Peyer's patch (tissue), 4 donors: Measurements from ENCODE around the gene CACNA1I. TPM values are rescaled to one million over a fixed set of nuclear protein-coding genes. Genes with fewer than 3 reads are reported as not detected.
A peak's percentile ranks its signal among the peaks of the same experiment; 100 is the strongest.

ENCODE experiments used
- DNase-seq, 3 donors: peaks; one replicate each; pipeline ENCODE4 v3.0.0-alpha.2; 2017 to 2019
- H3K27ac ChIP-seq, 4 donors: fragments of 200-600 bp; sonication (generic); one replicate each; pipeline ENCODE4 v1.5.1; 2016 to 2019
- H3K27me3 ChIP-seq, 2 donors: fragments of 200-600 bp; sonication (generic); one replicate each; pipeline ENCODE4 v1.5.1; 2019
- H3K36me3 ChIP-seq, 3 donors: fragments of 200-600 bp; sonication (generic); one replicate each; pipeline ENCODE4 v1.5.1; 2016 to 2019
- H3K4me1 ChIP-seq, 4 donors: fragments of 200-600 bp; sonication (generic); one replicate each; pipeline ENCODE4 v1.5.1; 2016 to 2019
- H3K4me3 ChIP-seq, 4 donors: fragments of 200-600 bp; sonication (generic); 1 replicate in 3 of 4; 2 replicates in 1 of 4; pipeline ENCODE4 v1.5.1; 2016 to 2019; ENCODE audit warnings: mild to moderate bottlenecking in 1 of 4
- H3K9me3 ChIP-seq, 4 donors: fragments of 200-600 bp; sonication (generic); one replicate each; pipeline ENCODE4 v1.5.1; 2016 to 2019; ENCODE audit warnings: mild to moderate bottlenecking in 1 of 4
- POLR2A ChIP-seq, 2 donors: fragments of 450-650 bp; IDR thresholded peaks; one replicate each; pipeline ENCODE4 v1.5.1; 2017; ENCODE audit warnings: antibody characterized with exemption in 2 of 2, mild to moderate bottlenecking in 2 of 2, moderate library complexity in 2 of 2
- total RNA-seq, 4 donors: library from RNA; depleted of rRNA; stranded (reverse); fragments of >200 nt; gene quantifications; one replicate each; pipeline ENCODE4 v1.1.0, GENCODE V29; 2016
- TF ChIP-seq, protein P1 (sequence below), 6 experiments: fragments of 450-650 bp in 4 of 6; fragments of 200-600 bp in 2 of 6; sonication (generic) in 1 of 6; IDR thresholded peaks; one replicate each; pipeline ENCODE4 v1.5.1; 2017 to 2019; ENCODE audit warnings: antibody characterized with exemption in 6 of 6, mild to moderate bottlenecking in 3 of 6, moderate library complexity in 1 of 6

Gene CACNA1I
- total RNA-seq, 4 donors from 2014 or later = 0.95 to 6.6 (median 1.6) TPM

DNA sequence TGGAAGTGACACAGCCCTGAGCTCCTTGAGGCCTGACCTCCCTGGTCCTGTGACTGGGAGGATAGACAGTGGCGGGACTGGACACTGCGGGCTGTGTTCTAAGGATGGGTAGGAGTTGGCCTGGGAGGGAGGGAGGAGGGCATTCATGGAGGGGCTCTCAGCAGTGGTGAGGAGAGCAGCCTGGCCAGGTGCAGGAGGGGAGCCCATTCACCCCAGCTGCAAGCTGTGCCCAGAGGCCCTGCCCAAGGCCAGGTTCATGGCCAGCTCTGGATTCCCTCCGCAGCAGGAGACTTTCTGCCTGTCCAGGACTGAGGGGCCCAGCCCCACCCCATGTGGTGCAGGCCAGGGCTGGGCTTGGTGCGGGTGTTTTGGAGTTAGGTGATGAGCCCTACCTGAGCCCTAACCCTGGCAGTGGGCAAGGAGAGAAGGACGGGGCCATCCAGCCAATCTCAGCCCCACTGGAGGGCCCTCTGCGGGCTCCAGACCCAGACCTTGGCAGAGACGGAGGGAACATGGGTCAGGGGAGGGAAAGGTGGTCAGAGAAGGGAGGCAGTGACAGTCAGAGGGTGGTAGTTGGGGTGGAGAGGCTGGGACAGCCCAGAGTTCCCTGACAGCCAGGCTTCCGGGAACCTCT is 26.8 kb downstream of the CACNA1I start:
- Histone ChIP-seq H3K9me3 (no peaks in the 10 kb centered on the region), H3K27me3 (no peaks in the 10 kb centered on the region), H3K36me3 (no peaks in the 10 kb centered on the region), H3K4me3 (no peak overlapping the region), H3K27ac (no peak overlapping the region), H3K4me1 (peaks cover 0 to 11% (median 2%) of the 10 kb centered on the region in 4 donors)
- no peak for DNase-seq
- TF ChIP-seq POLR2A (IDR thresholded peaks at IDR 0.05) = no peak
- TF ChIP-seq, protein P1, sequence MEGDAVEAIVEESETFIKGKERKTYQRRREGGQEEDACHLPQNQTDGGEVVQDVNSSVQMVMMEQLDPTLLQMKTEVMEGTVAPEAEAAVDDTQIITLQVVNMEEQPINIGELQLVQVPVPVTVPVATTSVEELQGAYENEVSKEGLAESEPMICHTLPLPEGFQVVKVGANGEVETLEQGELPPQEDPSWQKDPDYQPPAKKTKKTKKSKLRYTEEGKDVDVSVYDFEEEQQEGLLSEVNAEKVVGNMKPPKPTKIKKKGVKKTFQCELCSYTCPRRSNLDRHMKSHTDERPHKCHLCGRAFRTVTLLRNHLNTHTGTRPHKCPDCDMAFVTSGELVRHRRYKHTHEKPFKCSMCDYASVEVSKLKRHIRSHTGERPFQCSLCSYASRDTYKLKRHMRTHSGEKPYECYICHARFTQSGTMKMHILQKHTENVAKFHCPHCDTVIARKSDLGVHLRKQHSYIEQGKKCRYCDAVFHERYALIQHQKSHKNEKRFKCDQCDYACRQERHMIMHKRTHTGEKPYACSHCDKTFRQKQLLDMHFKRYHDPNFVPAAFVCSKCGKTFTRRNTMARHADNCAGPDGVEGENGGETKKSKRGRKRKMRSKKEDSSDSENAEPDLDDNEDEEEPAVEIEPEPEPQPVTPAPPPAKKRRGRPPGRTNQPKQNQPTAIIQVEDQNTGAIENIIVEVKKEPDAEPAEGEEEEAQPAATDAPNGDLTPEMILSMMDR (IDR thresholded peaks at IDR 0.05) = no peak

DNA sequence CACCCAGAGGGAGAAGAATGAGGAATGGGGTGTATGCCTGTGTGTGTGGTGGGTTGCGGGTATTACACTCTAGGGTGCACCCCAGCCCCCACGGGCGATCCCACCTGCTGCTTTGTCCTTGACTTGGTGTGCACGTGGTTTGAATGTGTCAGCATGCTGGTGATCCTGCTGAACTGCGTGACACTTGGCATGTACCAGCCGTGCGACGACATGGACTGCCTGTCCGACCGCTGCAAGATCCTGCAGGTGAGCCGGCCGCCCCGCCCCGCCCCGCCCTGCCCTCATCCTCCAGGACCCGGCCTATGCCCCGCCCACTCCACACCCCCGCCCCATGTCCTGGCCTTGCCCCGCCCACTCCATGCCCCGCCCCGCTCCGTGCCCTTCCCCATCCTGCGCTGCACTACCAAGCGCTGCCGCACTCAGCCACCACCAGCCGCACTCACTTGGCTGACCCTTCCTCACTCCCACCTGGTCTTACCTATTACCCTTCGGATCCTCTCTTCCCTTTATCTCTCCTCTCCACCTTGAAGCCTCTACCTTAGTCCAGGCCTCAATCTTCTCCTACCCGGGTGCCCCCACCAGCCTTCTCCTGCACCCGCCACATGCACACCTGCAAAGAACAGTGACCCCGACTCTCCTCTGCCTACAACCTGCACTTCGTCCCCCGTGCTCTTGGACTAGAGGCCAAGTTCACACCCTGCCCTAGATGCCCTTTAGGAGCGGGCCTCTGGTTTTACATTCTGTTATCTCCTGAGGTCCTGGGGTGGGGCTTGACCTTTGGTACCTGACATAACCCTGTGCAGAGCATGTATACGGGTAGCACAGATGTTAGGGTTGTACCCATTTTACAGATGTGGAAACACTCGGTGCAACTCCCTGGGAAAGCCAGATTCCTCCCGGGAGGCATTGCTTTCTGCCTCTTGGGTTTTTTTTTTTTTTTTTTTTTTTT is 27.7 kb downstream of the CACNA1I start:
- no peak overlapping the region for H3K4me3 ChIP-seq
- H3K9me3 ChIP-seq = no peaks in the 10 kb centered on the region
- H3K27me3 ChIP-seq = no peaks in the 10 kb centered on the region
- peaks cover 0 to 11% (median 2%) of the 10 kb centered on the region in 4 donors for H3K4me1 ChIP-seq
- TF ChIP-seq, protein P1 (IDR thresholded peaks at IDR 0.05) = peak in 3 of 6 experiments; percentile 36 to 57 (median 52)
- TF ChIP-seq POLR2A (IDR thresholded peaks at IDR 0.05) = no peak
- no peaks in the 10 kb centered on the region for H3K36me3 ChIP-seq
- peak overlapping the region in 1 of 4 donors; percentile 35 for H3K27ac ChIP-seq
- peak; percentile 80 to 93 (median 91) for DNase-seq

DNA sequence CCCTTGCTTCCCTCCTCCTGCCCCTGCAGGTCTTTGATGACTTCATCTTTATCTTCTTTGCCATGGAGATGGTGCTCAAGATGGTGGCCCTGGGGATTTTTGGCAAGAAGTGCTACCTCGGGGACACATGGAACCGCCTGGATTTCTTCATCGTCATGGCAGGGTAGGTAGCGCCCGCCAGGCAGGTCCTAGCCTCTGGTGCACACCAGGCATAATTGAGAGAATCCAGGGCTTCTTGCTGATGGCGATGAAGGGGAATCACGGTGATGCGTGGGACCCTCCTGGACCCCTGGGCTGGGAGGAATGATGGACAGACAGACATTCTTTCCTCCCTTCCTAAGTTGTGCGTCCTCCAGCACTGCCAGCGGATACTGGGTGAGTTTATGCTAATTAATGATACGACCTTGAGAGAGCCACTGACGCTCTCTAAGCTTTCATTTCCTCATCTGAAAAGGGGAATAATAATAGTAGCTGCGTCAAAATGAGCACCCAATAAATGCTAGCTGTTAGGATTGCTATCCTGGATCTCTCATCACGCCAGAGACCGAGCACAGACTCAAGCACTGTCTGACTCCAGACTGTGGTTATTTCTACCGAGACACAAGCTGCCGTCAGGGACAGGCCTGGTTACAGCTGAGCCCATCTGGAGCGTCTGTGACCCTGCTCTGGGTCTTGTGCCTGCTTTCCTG is 30.1 kb downstream of the CACNA1I start:
- Histone ChIP-seq H3K27me3 (no peaks in the 10 kb centered on the region), H3K36me3 (no peaks in the 10 kb centered on the region), H3K4me1 (peaks cover 0 to 11% (median 2%) of the 10 kb centered on the region in 4 donors), H3K27ac (peak overlapping the region in 2 of 4 donors; percentile 26 to 35), H3K4me3 (no peak overlapping the region), H3K9me3 (no peaks in the 10 kb centered on the region)
- DNase-seq = no peak
- TF ChIP-seq POLR2A (IDR thresholded peaks at IDR 0.05) = no peak
- TF ChIP-seq, protein P1 (IDR thresholded peaks at IDR 0.05) = no peak

DNA sequence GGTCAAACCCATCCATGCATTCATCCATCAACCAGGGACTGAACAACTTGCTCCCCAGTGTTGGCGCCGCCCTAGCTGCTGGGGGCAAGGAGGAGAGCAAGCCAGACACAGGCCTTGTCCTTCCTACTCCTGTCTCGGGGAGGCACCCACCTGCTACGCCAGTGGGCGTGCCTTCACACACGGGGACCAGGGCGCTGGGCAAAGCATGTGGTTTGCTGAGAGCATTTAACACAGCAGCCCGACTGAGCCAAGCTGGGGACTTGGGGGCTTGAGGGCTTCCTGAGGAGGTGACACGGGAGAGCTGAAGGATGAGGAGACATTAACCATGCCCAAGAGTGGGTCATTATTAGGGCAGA is 30.6 kb downstream of the CACNA1I start:
- Histone ChIP-seq H3K4me1 (peaks cover 0 to 11% (median 2%) of the 10 kb centered on the region in 4 donors), H3K27ac (peak overlapping the region in 2 of 4 donors; percentile 26 to 35), H3K36me3 (no peaks in the 10 kb centered on the region), H3K27me3 (no peaks in the 10 kb centered on the region), H3K4me3 (no peak overlapping the region), H3K9me3 (no peaks in the 10 kb centered on the region)
- TF ChIP-seq POLR2A (IDR thresholded peaks at IDR 0.05) = no peak
- TF ChIP-seq, protein P1 (IDR thresholded peaks at IDR 0.05) = no peak
- peak in 2 of 3 donors; percentile 39 to 58 for DNase-seq

DNA sequence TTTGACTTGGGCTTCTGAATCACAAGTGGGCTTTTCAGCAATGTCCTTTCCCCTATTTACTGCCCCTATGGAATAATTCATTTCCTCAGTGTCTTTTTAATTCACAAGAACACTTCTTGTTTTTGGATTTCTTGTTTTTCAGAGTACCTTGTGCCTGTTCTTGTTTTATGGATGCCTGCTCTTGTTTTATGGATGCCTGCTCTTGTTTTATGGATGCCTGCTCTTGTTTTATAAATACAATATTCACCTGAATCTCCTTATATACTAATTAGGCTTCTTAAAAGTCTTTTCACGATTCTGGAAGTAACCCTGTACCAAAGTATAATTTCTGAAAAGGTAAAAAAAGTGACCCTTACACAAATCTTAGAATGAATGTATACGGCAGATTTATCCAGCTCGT is 32.8 kb downstream of the CACNA1I start:
- Histone ChIP-seq H3K9me3 (no peaks in the 10 kb centered on the region), H3K4me1 (peaks cover 0 to 2% (median 0%) of the 10 kb centered on the region in 4 donors), H3K27me3 (no peaks in the 10 kb centered on the region), H3K36me3 (no peaks in the 10 kb centered on the region), H3K4me3 (no peak overlapping the region), H3K27ac (no peak overlapping the region)
- TF ChIP-seq, protein P1 (IDR thresholded peaks at IDR 0.05) = no peak
- no peak for TF ChIP-seq POLR2A (IDR thresholded peaks at IDR 0.05)
- DNase-seq = no peak
